Measurements from ENCODE around the gene EEF2K. TPM values are rescaled to one million over a fixed set of nuclear protein-coding genes. Genes with fewer than 3 reads are reported as not detected.
"Not testable (repeated sequence)": the region's sequence is repeated elsewhere in the genome, so short reads cannot be mapped to it uniquely, and the experiment has no call there.

Gene EEF2K
- polyA plus RNA-seq, 4 donors: 11.2 to 16.0 (median 14.6) TPM

DNA sequence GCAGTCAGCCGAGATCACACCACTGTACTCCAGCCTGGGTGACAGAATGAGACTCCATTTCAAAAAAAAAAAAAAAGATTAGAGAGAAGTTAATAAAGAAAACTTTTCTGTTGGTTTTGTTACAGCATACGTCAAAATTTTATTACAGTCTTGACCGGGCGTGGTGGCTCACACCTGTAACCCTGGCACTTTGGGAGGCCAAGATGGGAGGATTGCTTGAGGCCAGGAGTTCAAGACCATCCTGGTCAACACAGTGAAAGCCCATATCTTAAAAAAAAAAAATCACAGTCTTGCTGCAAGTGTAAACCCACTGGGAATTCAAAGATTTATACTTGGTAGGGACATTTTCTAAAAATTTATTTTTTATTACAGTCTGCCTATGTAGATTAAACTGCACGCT, 84.9 kb downstream of the EEF2K start:
- no peak for DNase-seq (ENCODE audit: low read depth in 4 of 4, low spot score in 3 of 4)

DNA sequence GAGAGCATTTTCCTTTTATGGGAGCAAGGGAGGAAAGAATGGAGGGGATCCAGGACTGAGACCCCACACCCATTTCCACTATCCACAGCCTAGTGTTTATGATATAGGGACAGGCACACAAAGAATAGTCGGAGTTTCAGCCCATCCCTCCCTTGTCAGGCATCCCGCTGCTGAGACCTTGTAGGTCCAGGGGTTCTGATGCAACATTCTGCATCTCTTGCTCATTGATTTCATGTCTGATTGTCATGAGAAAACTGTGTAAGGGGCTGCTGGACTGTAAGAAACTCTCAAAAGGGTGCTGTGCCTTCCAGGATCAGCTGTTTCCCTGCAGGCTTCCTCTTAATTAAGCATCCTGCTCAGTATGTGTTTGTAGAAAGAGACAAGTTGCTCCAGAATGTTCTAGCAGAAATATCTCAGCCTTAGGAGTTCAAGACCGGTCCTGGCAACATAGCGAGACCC, 85.8 kb downstream of the EEF2K start:
- no peak for DNase-seq (ENCODE audit: low read depth in 4 of 4, low spot score in 3 of 4)

DNA sequence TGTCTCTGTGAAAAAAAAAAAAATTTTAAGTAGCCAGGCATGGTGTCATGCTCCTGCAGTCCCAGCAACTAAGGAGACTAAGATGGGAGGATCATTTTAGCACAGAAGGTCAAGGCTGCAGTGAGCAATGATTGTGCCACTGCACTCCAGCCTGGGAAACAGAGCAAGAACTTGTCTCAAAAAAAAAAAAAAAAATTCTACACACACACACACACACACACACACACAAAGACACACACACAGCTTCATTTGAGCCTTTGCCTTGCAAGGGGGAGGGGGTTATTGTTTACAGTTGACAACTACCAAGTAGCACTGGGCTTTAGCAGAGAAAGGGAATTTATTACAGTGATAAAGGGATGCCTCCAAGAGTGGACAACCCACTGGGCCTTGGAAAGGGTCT, 86.2 kb downstream of the EEF2K start:
- no peak for DNase-seq (ENCODE audit: low read depth in 4 of 4, low spot score in 3 of 4)

DNA sequence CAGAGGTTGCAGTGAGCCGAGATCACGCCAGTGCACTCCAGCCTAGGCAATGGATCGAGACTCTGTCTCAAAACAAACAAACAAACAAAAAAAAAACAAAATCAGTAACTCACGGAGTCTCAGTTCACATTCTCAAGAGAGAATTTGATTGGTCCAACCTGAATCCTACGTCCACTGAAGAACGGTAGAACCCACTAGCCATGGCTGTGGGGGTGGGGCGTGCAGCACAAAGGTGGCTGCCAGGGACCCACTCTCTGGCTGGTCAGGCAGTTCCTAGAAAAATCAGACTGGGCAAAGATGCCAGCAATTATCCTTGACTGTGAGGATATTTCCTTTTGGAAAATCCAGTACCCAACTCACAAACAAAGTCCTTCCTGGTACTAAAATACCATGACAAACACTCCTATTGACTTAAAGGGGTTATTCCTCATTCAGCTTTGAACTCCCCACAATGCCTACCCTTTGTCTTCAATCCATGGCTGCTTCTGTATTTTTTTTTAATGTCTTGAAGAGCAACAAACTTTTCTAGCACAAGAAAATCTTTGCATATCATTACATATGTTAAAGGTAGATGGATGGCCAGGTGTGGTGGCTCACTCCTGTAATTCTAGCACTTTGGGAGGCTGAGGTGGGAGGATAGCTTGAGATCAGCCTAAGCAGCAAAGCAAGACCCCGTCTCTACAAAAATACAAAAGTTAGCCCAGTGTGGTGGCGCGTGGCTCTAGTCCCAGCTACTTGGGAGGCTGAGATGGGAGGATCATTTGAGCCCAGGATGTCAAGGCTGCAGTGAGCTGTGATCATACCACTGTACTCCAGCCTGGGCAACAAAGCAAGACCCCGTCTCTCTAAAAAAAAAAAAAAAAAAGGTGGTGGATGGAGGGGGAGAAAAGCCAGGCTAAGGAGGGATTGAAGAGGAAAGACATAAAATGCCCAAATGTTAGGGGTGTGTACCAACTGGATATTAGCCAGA, 87.3 kb downstream of the EEF2K start:
- DNase-seq (ENCODE audit: low read depth in 4 of 4, low spot score in 3 of 4): no peak

DNA sequence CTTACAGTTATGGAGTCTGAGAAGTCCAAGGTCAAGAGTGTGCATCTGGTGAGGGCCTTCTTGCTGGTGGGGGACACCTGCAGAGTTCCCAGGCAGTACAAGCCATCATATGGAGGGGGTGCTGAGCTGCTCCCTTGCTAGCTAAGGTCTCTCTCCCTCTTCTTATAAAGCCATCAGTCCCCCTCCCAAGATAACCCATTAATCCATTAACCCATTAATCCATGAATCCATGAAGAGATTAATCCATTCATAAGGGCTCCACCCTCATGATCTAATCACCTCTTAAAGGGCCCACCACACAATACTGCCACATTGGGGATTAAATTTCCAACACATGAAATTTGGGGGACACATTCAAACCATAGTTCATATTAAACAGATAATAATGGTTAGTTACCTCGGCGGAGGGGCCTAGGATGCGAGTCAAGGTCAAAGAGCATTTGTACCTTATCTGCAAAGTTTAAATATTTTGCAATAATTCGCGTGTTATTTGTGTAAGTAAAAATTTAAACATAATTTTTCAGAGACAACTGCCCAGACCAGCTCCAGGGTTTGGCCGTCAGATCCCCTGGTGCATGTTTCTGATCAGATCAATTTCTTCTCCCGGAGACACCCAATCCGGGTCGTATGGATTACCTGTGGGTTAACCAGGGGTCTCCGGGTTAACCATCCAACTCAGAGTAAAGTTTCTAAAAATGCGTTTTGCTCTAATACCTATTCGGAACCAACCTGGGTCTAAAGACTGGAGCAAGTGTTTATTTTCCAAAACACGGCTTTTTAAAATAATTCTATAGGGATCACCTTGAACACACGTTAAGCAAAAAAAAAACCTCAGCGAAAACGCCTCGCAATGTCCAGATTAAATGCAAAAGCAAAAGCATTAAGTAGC, 90.4 kb downstream of the EEF2K start:
- no peak for DNase-seq (ENCODE audit: low read depth in 4 of 4, low spot score in 3 of 4)

DNA sequence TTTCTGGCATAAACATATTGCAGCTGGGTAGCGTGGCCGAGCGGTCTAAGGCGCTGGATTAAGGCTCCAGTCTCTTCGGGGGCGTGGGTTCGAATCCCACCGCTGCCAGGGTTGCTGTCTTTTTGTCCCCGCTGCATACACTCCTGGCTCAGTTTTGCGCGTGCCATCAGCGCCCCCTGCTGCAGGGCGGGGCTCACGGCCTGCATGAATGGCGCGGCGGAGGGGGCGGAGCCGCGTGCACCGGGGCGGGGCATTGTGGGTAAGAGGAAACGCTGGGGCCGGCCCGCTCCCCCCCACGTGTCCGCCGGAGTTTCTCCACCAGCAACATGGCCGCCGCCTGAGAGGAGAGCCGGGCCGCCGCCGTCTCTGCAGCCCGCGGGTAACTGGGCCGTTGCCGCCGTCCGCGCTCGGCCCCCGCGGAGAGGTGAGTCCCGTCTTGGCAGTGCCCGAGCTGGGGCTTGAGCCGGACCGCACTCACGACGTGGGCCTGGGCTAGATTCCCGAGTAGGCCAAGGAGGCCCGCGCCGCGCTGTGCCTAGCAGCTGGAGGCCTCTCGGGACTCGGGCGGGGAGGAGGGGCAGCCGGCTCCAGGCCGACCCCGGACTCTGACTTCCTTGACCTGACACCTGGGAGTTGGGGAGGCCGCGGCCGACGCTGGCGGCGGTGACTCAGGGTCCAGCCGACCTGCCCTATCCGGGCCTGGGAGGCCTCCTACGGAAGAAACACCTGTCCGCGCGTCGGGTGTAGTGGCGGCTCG, 91.2 kb downstream of the EEF2K start, which contains the start of gene POLR3E:
TSS of gene POLR3E (plus strand) at position 296 of the 757 bp plus-strand sequence. CDS start 5,560 bp downstream, outside the sequence.
- DNase-seq (ENCODE audit: low read depth in 4 of 4, low spot score in 3 of 4): peak; percentile 97 to 99 (median 97)

DNA sequence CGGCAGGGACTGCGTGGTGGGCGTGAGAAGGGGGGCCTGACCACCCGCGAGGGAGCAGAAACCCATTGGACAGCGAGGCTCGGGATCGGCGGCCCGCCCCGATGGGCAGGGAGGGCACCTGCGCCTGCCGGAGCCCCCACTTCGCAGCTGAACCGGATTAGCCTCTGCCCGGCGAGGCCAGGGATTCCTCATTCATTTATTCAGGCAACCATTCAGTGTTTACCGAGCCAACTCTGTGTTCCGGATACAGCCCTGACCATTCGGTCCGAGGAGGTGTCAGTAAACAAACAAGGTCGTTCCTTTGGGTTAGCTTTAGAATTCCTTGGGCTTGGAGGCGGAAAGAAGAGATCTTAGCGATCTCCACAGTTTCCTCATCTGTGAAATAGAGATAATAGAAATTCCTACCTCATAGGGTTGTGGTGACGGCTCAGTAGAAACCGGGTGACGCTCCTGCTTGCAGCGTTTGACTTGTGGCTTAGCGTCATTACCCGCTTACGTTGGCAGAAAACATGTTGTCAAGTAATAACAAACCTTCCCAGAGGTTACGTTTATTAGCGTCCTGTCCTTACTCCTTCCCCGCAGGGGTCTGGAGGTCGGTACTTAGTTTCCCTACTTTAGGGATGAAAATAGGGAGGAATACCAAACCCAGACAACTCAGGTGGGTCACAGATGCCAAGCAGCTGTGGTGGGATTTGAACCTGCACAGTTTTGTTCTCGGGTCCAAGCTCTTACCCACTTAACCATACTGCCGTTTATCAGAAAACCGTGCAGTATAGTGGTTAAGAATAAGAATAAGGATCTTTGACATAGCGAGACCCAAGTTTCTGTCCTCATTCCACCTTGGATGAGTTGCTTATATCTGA, 92.0 kb downstream of the EEF2K start:
- DNase-seq (ENCODE audit: low read depth in 4 of 4, low spot score in 3 of 4): peak; percentile 68 to 84 (median 74)

DNA sequence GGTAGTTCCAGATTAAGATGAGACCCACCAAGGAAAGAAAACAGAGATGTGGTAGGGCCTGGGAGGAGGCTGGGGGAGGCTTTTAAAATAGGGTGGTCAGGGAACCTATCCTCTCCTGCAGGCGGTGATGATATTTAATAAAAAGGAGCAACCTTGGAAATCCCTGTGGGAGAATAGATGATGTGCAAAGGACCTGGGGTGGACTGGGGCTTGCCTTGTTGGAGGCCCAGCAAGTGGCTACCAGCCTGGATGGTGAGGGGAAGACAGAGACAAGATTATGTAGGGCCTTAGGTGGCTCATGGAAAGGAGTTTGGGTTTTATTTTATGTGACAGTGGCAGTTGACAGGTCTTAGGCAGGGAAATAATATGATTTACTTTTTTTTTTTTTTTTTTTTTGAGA, 93.0 kb downstream of the EEF2K start:
- DNase-seq (ENCODE audit: low read depth in 4 of 4, low spot score in 3 of 4): no peak

DNA sequence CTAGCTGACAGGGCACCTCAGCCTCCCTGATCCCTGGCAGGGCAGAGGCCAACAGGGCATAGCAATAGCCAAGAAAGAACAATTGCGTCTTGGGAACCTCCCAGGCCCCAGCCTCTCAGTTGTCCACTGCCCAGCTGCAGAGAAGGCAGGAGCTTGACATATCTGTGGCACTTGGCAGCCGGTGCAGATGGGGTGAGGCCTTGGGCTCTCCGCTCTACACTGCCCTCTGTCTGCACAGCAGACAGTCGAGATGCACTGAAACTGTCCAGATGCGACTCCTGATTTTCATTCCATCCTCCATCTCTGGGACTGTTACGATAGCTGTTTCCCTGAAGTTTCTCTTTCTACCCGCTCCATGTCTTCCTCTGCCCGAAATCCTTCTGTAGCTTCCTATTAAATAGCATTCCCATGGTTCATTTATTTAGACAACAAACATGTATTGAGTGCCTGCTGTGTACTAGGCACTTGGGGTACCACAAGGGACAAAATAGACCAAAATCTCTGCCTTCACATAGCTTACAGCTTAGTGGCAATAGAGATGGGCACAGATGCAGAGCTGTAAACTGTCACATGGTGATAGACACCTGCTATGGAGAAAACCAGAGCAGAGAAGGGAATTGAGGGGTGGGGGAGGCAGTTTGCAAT, 94.5 kb downstream of the EEF2K start:
- DNase-seq (ENCODE audit: low read depth in 4 of 4, low spot score in 3 of 4): no peak

DNA sequence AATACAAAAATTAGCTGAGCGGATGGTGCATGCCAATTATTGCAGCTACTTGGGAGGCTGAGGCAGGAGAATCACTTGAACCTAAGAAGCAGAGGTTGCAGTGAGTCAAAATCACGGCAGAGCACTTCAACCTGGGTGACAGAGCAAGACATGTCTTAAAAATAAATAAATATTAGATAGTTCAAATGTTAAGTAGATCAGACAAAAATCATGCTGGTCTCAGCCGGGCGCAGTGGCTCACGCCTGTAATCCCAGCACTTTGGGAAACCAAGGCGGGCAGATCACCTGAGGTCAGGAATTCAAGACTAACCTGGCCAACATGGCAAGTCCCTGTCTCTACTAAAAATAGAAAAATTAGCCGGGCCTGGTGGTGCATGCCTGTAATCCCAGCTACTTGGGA, 95.3 kb downstream of the EEF2K start:
- DNase-seq (ENCODE audit: low read depth in 4 of 4, low spot score in 3 of 4): not testable (repeated sequence)

DNA sequence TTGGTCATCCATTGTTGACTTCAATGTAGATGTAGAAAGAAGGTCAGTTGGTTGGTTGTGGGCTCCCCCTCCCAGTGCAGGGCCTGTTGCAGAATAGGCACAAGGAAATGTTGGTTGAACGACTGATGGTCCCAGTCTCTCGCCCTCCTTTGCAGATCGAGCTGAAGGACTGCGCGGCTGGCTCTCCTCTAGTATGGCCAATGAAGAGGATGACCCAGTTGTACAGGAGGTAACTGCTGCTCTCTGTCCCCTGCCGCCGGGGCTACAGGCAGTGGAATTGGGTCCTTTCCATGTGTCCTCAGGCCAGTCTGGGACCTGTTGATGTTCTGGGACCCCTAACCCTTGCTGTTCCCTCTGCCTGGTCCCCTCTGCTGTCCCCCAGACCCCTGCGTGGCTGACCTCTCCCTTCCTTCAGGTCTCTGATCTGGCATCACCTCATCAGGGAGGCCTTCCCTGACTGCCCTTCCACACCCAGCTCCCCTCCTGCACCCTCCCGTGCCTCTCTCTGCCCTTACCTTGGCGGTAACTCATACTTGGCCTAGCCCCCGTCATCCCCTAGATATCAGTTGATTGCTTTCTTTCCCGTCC, 96.8 kb downstream of the EEF2K start:
- DNase-seq (ENCODE audit: low read depth in 4 of 4, low spot score in 3 of 4): no peak

DNA sequence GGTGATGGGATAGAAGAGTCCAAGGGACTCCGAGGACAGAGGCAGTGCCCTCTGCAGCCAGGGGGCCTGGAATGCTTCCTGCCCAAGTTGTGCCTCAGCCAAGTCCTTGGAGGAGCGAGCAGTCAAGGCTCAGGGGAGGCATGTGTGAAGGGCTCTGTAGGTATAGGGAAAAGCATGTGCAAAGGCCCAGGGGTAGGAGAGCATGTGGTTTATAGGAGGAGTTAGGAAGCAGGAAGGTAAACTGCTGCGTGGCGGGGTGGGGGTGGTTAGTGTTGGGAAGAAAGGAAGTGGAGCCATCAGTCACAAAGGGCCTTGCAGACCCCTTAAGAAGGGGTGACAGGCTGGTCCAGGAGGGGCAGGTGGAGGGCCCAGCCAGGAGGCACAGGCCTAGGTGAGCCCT, 98.3 kb downstream of the EEF2K start:
- no peak for DNase-seq (ENCODE audit: low read depth in 4 of 4, low spot score in 3 of 4)

DNA sequence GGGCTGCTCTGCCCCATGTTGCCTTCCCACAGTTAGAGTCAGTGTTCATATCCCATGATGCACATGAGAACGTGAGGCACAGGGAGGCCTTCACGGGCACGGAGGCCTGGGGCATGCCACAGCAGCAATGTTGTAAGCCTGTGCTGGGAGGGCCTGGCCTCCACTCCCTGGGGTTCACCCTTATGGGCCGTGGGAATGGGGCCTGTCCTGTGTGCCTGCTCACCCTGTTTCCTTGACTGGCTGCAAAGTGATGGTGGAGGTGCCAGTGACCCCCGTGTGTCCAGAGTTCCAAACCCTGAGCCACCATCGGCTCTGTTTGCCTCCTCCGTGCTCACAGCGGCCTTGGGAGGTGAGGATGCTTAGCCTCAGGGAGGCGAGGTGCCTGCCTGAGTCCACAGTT, 100.7 kb downstream of the EEF2K start:
- DNase-seq (ENCODE audit: low read depth in 4 of 4, low spot score in 3 of 4): no peak

DNA sequence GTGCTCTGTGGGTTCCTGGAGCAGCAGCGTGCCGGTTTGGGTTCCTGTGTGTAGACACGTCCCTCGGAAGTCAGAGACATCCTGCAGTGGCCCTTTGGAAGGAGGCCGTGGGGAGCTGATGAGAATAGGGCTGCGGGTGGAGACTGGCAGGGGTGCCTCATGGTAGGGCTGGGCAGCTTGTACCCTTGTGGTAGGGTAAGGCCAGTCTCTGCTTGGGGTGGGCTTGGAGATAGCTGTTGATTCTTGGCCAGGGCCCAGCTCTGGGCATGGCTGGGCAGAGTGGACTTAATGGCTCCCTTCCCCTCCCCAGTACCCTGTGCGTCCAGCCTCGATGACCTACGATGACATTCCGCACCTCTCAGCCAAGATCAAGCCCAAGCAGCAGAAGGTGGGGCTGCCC, 101.8 kb downstream of the EEF2K start:
- DNase-seq (ENCODE audit: low read depth in 4 of 4, low spot score in 3 of 4): no peak

DNA sequence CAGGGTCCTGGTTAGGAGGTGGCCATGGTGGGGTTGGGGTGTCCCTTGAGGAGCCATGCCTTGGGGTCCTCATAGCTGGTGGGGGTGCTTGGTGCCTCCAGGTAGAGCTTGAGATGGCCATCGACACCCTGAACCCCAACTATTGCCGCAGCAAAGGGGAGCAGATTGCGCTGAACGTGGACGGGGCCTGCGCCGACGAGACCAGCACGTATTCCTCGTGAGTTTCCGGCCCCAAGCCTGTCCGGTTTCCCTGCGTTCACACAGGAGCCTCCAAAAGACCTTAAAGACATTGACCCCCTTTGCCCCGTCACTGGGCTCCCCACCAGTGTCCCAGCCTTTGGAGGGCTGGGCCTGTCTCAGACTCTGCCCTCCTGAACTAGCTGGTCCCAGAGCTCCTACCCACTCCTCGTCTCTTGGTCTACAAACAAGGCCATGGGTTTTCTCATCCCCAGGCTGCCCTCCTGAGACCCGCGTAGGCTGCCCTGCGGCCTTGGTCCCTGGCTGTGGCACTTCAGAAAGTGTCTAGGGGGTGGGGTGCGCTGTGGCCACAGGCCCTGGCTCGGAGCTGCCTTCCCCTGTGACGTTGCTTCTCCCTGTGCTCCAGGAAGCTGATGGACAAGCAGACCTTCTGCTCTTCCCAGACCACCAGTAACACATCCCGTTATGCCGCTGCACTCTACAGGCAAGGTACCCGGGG, 102.9 kb downstream of the EEF2K start:
- DNase-seq (ENCODE audit: low read depth in 4 of 4, low spot score in 3 of 4): no peak

DNA sequence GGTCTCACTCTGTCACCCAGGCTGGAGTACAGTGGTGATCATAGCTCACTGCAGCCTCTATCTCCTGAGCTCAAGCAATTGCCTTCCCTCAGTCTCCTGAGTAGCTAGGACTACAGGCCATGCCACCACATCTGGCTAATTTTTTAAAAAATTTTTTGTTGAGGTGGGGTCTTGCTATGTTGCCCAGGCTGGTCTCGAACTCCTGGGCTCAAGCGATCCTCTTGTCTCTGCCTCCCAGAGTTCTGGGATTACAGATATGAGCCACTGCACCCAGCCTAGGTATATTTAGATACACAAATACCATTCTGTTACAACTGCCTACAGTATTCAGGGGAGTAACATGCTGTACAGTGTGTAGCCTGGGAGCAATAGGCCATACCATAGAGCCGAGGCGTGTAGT, 105.4 kb downstream of the EEF2K start:
- no peak for DNase-seq (ENCODE audit: low read depth in 4 of 4, low spot score in 3 of 4)

DNA sequence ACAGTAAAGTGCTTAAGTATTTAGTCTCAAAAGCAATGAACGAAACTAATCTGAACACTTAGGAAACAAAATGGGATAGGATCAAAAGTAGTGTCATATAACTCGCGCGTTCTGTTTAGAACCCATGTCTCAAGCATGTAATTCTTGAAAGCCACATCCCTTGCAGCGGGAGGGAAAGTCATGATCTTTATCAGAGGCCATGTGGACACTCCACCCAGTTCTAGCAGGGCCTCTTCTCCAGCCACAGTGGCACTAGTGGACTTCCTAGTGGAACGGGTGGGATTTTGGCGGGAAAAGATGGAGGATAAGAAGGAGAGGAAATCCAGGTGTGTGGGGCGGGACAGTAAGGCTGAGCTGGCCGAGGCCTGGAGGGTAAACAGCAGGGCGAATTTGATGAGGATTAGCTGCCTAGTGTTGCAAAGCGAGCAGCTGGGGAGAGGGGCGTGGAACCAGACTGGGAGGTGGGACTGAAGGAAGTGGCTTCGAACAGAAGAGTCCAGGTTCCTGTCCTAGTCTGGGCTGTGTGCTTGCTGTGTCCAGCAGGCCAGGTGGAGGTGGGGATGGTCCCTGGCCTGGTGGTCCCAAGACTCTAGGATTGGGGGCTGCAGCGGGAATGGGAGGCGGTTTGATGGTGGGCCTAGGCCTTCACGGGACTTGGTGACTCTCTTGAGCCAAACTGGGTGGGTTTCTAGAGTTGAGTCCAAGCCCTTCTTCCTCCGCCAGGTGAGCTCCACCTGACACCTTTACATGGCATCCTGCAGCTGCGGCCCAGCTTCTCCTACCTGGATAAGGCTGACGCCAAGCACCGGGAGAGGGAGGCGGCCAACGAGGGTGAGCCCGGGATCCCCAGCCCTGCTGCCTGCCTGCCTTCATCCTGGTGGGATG, 107.1 kb downstream of the EEF2K start:
- DNase-seq (ENCODE audit: low read depth in 4 of 4, low spot score in 3 of 4): no peak

Data from left renal pelvis (tissue), 4 donors.